K562 (cell line): Measurements from ENCODE around the gene TCOF1. TPM values are rescaled to one million over a fixed set of nuclear protein-coding genes. Genes with fewer than 3 reads are reported as not detected.

Experiments
- AFF1 ChIP-seq, 2 experiments: fragments of 450-650 bp; IDR thresholded peaks; 2 replicates each; pipeline ENCODE4 v1.6.1; 2018; ENCODE audit warnings: mild to moderate bottlenecking in 2 of 2, low read depth in 1 of 2; ENCODE audit not compliant: partially characterized antibody in 2 of 2
- BACH1 ChIP-seq: fragments of 200-800 bp; sonication (Bioruptor generic); IDR thresholded peaks from 2 replicates; pipeline ENCODE4 v1.6.1; 2016; ENCODE audit warnings: missing genetic modification characterization, missing compliant biosample characterization
- EHMT2 ChIP-seq: fragments of 450-650 bp; IDR thresholded peaks from 2 replicates; pipeline ENCODE4 v1.6.1; 2018; ENCODE audit warnings: antibody characterized with exemption
- KAT8 ChIP-seq: fragments of 450-650 bp; IDR thresholded peaks from 2 replicates; pipeline ENCODE4 v1.6.1; 2016; ENCODE audit warnings: low read depth, mild to moderate bottlenecking
- NKRF ChIP-seq: fragments of 450-650 bp; IDR thresholded peaks from 2 replicates; pipeline ENCODE4 v1.6.1; 2016; ENCODE audit warnings: borderline replicate concordance
- PHB2 ChIP-seq: fragments of 450-650 bp; IDR thresholded peaks from 2 replicates; pipeline ENCODE4 v1.6.1; 2017; ENCODE audit warnings: low read depth
- POLR2G ChIP-seq: fragments of 200-400 bp; formaldehyde crosslinking; IDR thresholded peaks from 2 replicates; pipeline ENCODE4 v1.6.1; 2017; ENCODE audit warnings: low read depth, mild to moderate bottlenecking, antibody characterized with exemption, low read length, moderate library complexity
- TCF15 ChIP-seq: fragments of 250-450 bp; sonication (Bioruptor Pico); IDR thresholded peaks from 2 replicates; pipeline ENCODE4 v1.8.0; 2022; ENCODE audit warnings: moderate library complexity, mild to moderate bottlenecking, inconsistent platforms
- ZBTB5 ChIP-seq: fragments of 450-650 bp; IDR thresholded peaks from 2 replicates; pipeline ENCODE4 v1.6.1; 2017; ENCODE audit warnings: antibody characterized with exemption
- ZBTB9 ChIP-seq: fragments of 450-650 bp; formaldehyde crosslinking; IDR thresholded peaks from 2 replicates; pipeline ENCODE4 v1.4.0; 2020; ENCODE audit warnings: mild to moderate bottlenecking, moderate library complexity
- ZNF224 ChIP-seq: sonication (generic); formaldehyde crosslinking; IDR thresholded peaks from 2 replicates; pipeline ENCODE4 v1.8.0; 2022; ENCODE audit warnings: mild to moderate bottlenecking, missing genetic modification reagents
- ZNF24 ChIP-seq: fragments of 450-650 bp; IDR thresholded peaks from 2 replicates; pipeline ENCODE4 v1.6.1; 2016
- ZNF639 ChIP-seq, 2 experiments: fragments of 200-800 bp in 1 of 2; sonication (Bioruptor generic) in 1 of 2; sonication (generic) in 1 of 2; formaldehyde crosslinking in 1 of 2; IDR thresholded peaks in 1 of 2; conservative IDR thresholded peaks in 1 of 2; 2 replicates each; pipeline versions ENCODE4 v1.5.0 to v1.6.1; 2016 to 2020; ENCODE audit warnings: missing compliant biosample characterization in 1 of 2, missing genetic modification characterization in 1 of 2, missing genetic modification reagents in 1 of 2
- ZNF717 ChIP-seq: fragments of 250-450 bp; sonication (Bioruptor Pico); IDR thresholded peaks from 2 replicates; pipeline ENCODE4 v1.5.0; 2021
- polyA plus RNA-seq, 8 experiments: library from polyadenylated mRNA; depleted of rRNA in 4 of 8; stranded (reverse) in 5 of 8; unstranded in 3 of 8; fragments of >200 nt; fragmentation: Nextera tagmentation in 2 of 8; fragmentation: Illumina TruSeq in 1 of 8; extraction: Ambion mirVana in 2 of 8; extraction: Trizol in 1 of 8; gene quantifications; 2 replicates each; pipeline versions ENCODE4 v1.2.1 to v1.2.3, GENCODE V29; 2011 to 2014; ENCODE audit warnings: inconsistent platforms in 1 of 8, missing spikeins in 1 of 8
- total RNA-seq, 7 experiments: library from RNA; depleted of rRNA in 6 of 7; stranded (reverse); fragments of >200 nt in 6 of 7; fragmentation: Illumina TruSeq in 2 of 7; extraction: Trizol in 2 of 7; gene quantifications; 2 replicates each; pipeline versions ENCODE4 v1.2.1 to v1.2.3, GENCODE V29; 2011 to 2021; ENCODE audit warnings: low replicate concordance in 1 of 7

The TCOF1 gene
- total and polyA plus RNA-seq, 9 of the 15 experiments (the other 6 are each of a cell fraction or from before 2014, with no cell fraction given): 9.8 to 134 (median 61.7) TPM

GRCh38 chr5:150357326-150358260 is at the start of gene TCOF1 (continued):
- TF ChIP-seq ZNF24 (no peak), ZNF717 (CRISPR knock-in tag) (no peak), ZBTB5 (no peak), POLR2G (peak; percentile 89), ZBTB9 (no peak), ZNF639 (CRISPR knock-in tag; conservative IDR thresholded peaks at IDR 0.05 in 1 of 2, IDR thresholded peaks at IDR 0.05 in 1 of 2) (peak in 1 of 2 experiments; percentile 59; a peak in 1 of 4 replicates), ZNF224 (CRISPR knock-in tag) (no peak), PHB2 (no peak), EHMT2 (no peak), TCF15 (CRISPR knock-in tag) (no peak), BACH1 (tag) (no peak), KAT8 (no peak), NKRF (peak; percentile 60; the same call in 1 of the 2 replicates), AFF1 (IDR thresholded peaks at IDR 0.05; ENCODE audit: low read depth in 1 of 2, partially characterized antibody in 2 of 2) (no peak)
